ENCODE measurements around the gene DPP9.

DPP9 gene

DNA sequence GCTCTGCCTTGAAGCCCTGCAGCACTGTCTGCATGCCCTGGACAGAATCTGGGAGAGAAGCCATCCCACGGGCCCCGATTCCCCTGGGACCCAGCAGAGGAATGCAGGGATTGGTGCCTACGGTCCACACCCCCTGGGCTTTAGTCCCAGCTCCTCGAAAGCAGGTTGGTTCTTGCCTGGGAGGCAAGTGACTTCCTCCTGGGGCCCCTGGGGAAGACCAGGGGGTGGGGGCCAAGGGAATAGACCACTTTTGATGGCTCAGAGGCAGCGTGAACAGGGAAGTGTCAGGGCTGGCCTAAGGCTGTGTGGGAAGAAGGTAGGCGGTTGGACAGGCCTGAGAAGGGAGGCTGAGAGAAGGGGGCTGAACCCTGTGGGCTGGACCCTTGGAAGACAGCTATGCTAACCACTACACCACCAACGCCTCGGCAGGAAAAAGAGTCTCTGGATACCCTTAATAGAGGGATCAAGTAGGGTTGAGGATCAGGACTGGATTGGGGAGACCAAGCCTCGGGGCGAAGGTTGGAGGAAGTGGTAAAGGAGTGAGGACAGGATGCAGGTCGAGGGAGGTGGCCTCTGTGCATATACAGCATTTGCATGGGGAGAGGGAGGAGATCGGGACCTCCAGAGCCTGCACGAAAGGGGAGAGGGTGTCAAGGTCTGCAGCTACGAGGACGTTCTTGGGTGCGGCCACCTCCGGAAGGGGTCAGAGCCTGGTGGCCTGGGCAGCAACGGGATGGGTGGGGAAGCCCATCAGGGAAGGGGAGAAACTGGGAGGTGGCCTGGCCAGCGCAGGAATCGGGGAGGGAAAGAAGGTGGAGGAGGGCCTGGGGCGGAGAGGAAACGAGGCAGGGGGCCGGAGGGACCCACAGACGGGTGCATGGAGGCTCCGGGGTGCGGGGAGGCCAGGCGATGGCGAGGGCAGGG, 709 bp downstream of the DPP9 start:
- TF ChIP-seq, protein P1, sequence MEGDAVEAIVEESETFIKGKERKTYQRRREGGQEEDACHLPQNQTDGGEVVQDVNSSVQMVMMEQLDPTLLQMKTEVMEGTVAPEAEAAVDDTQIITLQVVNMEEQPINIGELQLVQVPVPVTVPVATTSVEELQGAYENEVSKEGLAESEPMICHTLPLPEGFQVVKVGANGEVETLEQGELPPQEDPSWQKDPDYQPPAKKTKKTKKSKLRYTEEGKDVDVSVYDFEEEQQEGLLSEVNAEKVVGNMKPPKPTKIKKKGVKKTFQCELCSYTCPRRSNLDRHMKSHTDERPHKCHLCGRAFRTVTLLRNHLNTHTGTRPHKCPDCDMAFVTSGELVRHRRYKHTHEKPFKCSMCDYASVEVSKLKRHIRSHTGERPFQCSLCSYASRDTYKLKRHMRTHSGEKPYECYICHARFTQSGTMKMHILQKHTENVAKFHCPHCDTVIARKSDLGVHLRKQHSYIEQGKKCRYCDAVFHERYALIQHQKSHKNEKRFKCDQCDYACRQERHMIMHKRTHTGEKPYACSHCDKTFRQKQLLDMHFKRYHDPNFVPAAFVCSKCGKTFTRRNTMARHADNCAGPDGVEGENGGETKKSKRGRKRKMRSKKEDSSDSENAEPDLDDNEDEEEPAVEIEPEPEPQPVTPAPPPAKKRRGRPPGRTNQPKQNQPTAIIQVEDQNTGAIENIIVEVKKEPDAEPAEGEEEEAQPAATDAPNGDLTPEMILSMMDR (IDR thresholded peaks at IDR 0.05): no peak
- Histone ChIP-seq H3K9me3 (no peaks in the 10 kb centered on the region), H3K36me3 (peaks cover 35% of the 10 kb centered on the region), H3K4me1 (ENCODE audit: control insufficient read depth in 1 of 2, insufficient read depth in 1 of 2, low read depth in 1 of 2, low read length in 1 of 2) (peaks cover 21 to 28% of the 10 kb centered on the region in 2 experiments), H3K27ac (peak overlapping the region; percentile 89), H3K4me3 (ENCODE audit: low read depth in 1 of 2, low read length in 1 of 2) (peak overlapping the region; percentile 66 to 81), H3K27me3 (no peaks in the 10 kb centered on the region)

DNA sequence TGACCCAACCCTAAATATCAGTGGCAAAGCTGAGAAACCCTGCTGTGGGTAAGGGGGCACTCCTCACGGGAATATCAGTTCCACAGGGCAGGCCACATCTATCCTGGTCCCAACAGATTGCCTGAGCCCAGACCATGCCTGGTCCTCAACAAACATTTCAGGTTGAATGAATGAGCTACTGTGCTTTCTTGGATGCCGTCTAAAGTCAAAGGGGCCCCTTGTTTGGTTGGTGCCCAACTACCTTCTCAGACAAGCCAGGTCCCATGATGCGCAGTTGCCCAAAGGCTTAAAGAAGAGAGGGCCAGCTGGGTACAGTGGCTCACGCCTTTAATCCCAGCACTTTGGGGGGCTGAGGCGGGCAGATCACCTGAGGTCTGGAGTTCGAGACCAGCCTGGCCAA, 2.4 kb downstream of the DPP9 start:
- TF ChIP-seq, protein P1 (IDR thresholded peaks at IDR 0.05): no peak
- peaks cover 50% of the 10 kb centered on the region for H3K36me3 ChIP-seq
- no peak overlapping the region for H3K27ac ChIP-seq
- H3K4me3 ChIP-seq (ENCODE audit: low read depth in 1 of 2, low read length in 1 of 2): no peak overlapping the region
- H3K9me3 ChIP-seq: no peaks in the 10 kb centered on the region
- H3K4me1 ChIP-seq (ENCODE audit: control insufficient read depth in 1 of 2, insufficient read depth in 1 of 2, low read depth in 1 of 2, low read length in 1 of 2): peaks cover 21 to 28% of the 10 kb centered on the region in 2 experiments
- no peaks in the 10 kb centered on the region for H3K27me3 ChIP-seq

- TF ChIP-seq, protein P1 (IDR thresholded peaks at IDR 0.05): no peak
- peaks cover 21 to 28% of the 10 kb centered on the region in 2 experiments for H3K4me1 ChIP-seq (ENCODE audit: control insufficient read depth in 1 of 2, insufficient read depth in 1 of 2, low read depth in 1 of 2, low read length in 1 of 2)
- no peaks in the 10 kb centered on the region for H3K27me3 ChIP-seq
- H3K4me3 ChIP-seq (ENCODE audit: low read depth in 1 of 2, low read length in 1 of 2): no peak overlapping the region
- no peaks in the 10 kb centered on the region for H3K9me3 ChIP-seq
- peaks cover 60% of the 10 kb centered on the region for H3K36me3 ChIP-seq
- H3K27ac ChIP-seq: no peak overlapping the region
Measured at GRCh38 chr19:4720037-4720700, 3.5 kb downstream of the DPP9 start.

DNA sequence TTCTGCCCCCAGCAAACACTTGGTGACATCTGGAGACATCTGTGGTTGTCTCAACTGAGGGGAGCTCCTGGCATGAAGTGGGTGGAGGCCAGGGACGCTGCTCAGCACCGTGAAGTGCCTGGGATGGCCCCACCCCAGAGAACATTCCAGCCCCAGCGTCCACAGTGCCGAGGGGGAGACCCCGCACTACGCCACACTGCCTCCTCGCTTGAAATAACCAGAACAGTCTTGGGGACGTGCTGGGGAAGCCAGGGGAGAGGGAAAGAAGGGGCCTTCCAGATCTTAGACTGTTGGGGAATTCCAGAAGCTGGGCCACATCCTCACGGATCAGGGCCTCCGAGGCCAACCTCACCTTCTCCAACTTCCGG, 4.2 kb downstream of the DPP9 start:
- H3K9me3 ChIP-seq: no peaks in the 10 kb centered on the region
- H3K36me3 ChIP-seq: peaks cover 64% of the 10 kb centered on the region
- no peak overlapping the region for H3K27ac ChIP-seq
- no peaks in the 10 kb centered on the region for H3K27me3 ChIP-seq
- TF ChIP-seq, protein P1 (IDR thresholded peaks at IDR 0.05): no peak
- H3K4me3 ChIP-seq (ENCODE audit: low read depth in 1 of 2, low read length in 1 of 2): no peak overlapping the region
- H3K4me1 ChIP-seq (ENCODE audit: control insufficient read depth in 1 of 2, insufficient read depth in 1 of 2, low read depth in 1 of 2, low read length in 1 of 2): peaks cover 17 to 22% of the 10 kb centered on the region in 2 experiments

DNA sequence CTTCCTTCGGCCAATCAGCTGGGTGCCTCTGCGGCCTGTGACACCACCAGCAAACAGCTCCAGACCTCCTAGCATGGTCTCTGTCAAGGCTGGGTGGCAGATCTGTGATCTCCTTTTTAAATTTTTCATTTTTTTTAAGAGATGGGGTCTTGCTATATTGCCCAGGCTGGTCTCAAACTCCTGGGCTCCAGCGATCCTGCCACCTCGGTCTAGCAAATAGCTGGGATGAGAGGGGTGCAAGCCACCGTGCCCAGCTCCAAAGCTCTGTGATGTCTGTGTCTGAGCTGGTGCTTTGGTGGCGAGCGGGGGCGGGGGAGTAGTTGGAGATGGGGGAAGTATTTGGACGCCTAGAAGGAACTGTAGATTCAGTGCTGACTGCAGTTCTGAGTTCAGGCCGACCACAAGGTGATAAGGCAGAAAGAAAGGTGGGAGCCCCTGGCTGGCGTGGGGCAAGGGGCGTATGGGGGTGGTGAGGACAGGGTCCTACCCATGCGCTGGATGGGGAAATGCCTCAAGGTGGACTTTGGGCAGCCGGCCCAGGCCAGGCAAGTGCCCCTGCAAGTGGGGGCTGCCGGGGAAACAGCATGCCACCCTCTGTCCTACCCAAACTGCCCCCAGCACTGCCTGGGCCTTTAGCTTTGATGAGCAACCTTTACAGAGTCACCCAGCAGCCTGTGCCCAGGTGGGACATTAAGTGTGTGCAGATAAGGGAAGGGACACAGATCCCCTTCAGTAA, 5.5 kb downstream of the DPP9 start:
- Histone ChIP-seq H3K9me3 (no peaks in the 10 kb centered on the region), H3K27ac (no peak overlapping the region), H3K4me1 (ENCODE audit: control insufficient read depth in 1 of 2, insufficient read depth in 1 of 2, low read depth in 1 of 2, low read length in 1 of 2) (peaks cover 12 to 13% of the 10 kb centered on the region in 2 experiments), H3K36me3 (peaks cover 78% of the 10 kb centered on the region), H3K27me3 (no peaks in the 10 kb centered on the region), H3K4me3 (ENCODE audit: low read depth in 1 of 2, low read length in 1 of 2) (no peak overlapping the region)
- TF ChIP-seq, protein P1 (IDR thresholded peaks at IDR 0.05): no peak
